ENCODE results near the gene CD3E. TPM values are rescaled to one million over a fixed set of nuclear protein-coding genes. Genes with fewer than 3 reads are reported as not detected.

Gene CD3E
- total and polyA plus RNA-seq, 9 of the 15 experiments (the other 6 are each of a cell fraction or from before 2014, with no cell fraction given): 0.07 to 0.62 (median 0.19) TPM; not detected in 5

DNA sequence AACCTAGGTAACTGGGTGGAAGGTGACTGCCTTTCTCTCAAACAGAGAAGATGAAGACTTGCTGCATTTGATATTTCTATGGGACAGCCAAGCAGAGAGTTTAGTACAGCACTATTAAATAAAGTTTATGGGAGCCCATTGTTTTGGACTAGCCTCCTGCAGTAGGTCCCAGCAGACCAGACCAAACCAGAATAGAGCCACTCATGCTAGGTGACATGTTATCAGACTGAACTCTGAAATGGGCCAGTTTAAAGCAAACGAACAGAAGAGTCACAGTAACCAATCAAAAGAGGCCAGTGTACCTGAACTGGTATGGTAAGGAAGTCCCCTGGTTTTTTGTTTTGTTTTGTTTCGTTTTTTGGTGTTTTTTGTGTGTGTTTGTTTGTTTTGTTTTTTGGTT lies 32.5 kb upstream of the CD3E start:
- Histone ChIP-seq H3K4me3 (no peak overlapping the region), H3K79me2 (ENCODE audit: control insufficient read depth, insufficient read depth, low read length) (no peaks in the 10 kb centered on the region), H3K36me3 (ENCODE audit: control insufficient read depth, insufficient read depth, low read length) (no peaks in the 10 kb centered on the region), H3K9me3 (replicated peaks; ENCODE audit: control insufficient read depth, insufficient read depth, low read depth, low read length) (no peaks in the 10 kb centered on the region), H2AFZ (ENCODE audit: low read depth, low read length) (no peak overlapping the region), H3K9ac (ENCODE audit: insufficient read depth in 1 of 2, low read depth in 2 of 2, low read length in 2 of 2) (no peak overlapping the region), H3K4me1 (replicated peaks in 1 of 2; ENCODE audit: control insufficient read depth in 2 of 2, insufficient read depth in 2 of 2, low read length in 2 of 2) (no peaks in the 10 kb centered on the region), H3K4me2 (ENCODE audit: insufficient read depth, low read length) (no peak overlapping the region), H4K20me1 (replicated peaks; ENCODE audit: control insufficient read depth, insufficient read depth, low read length) (no peaks in the 10 kb centered on the region), H3K27ac (ENCODE audit: extremely low read depth, low read depth, low read length) (no peak overlapping the region), H3K9me1 (ENCODE audit: control insufficient read depth, insufficient read depth, low read length) (no peaks in the 10 kb centered on the region), H3K27me3 (ENCODE audit: control insufficient read depth in 2 of 2, insufficient read depth in 2 of 2, low read length in 2 of 2) (peaks cover 7 to 13% of the 10 kb centered on the region in 2 experiments; a peak in 3 of 5 replicates)
- DNase-seq (ENCODE audit: extremely low read depth in 1 of 4, low spot score in 3 of 4): no peak
- in situ Hi-C loops (cut with MboI) (no loop called here), intact Hi-C loops (cut with micrococcal nuclease) (no loop called here)
- no peak for TF ChIP-seq MAZ (CRISPR knock-in tag; conservative IDR thresholded peaks at IDR 0.05 in 1 of 2, IDR thresholded peaks at IDR 0.05 in 1 of 2)
- TF ChIP-seq, protein P1, sequence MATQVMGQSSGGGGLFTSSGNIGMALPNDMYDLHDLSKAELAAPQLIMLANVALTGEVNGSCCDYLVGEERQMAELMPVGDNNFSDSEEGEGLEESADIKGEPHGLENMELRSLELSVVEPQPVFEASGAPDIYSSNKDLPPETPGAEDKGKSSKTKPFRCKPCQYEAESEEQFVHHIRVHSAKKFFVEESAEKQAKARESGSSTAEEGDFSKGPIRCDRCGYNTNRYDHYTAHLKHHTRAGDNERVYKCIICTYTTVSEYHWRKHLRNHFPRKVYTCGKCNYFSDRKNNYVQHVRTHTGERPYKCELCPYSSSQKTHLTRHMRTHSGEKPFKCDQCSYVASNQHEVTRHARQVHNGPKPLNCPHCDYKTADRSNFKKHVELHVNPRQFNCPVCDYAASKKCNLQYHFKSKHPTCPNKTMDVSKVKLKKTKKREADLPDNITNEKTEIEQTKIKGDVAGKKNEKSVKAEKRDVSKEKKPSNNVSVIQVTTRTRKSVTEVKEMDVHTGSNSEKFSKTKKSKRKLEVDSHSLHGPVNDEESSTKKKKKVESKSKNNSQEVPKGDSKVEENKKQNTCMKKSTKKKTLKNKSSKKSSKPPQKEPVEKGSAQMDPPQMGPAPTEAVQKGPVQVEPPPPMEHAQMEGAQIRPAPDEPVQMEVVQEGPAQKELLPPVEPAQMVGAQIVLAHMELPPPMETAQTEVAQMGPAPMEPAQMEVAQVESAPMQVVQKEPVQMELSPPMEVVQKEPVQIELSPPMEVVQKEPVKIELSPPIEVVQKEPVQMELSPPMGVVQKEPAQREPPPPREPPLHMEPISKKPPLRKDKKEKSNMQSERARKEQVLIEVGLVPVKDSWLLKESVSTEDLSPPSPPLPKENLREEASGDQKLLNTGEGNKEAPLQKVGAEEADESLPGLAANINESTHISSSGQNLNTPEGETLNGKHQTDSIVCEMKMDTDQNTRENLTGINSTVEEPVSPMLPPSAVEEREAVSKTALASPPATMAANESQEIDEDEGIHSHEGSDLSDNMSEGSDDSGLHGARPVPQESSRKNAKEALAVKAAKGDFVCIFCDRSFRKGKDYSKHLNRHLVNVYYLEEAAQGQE (IDR thresholded peaks at IDR 0.05; ENCODE audit: borderline replicate concordance): peak; percentile 72
- TF ChIP-seq, protein P1 (CRISPR knock-in tag; IDR thresholded peaks at IDR 0.05; ENCODE audit: low read depth): no peak
- BruUV-seq (replicated peaks): no TSS peak
- ChIA-PET CTCF (ENCODE audit: low intra/inter-chr PET ratio) (no interaction called here), POLR2A (interaction anchor here (0.5 kb wide), 1 partner anchor 44 kb away, joined by 3 read pairs; no protein-coding TSS in a partner anchor)
- no peak for FAIRE-seq
- 3% methylated on average over 2 of the region's 2 CpGs for WGBS (ENCODE audit: insufficient coverage, low coverage, missing lambda C conversion rate)
- ATAC-seq: no peak

All from K562 (cell line).